DMS114 treated with DMSO at 0.1 percent for 48 hours (cell line): ENCODE data around the gene EMC6.

Experiments
- DNase-seq: peaks from one replicate; lab custom pipeline; 2025; ENCODE audit not compliant: unreplicated experiment; lab: John Stamatoyannopoulos, UW

The EMC6 gene

GRCh38 chr17:3655766-3656165 lies 12.8 kb upstream of the EMC6 start:
- no peak for DNase-seq

GRCh38 chr17:3656353-3656752 lies 12.3 kb upstream of the EMC6 start:
- DNase-seq, result no peak

GRCh38 chr17:3656755-3657587 lies 11.6 kb upstream of the EMC6 start:
- DNase-seq, result no peak

- DNase-seq, result no peak
Observed at GRCh38 chr17:3657588-3657869, 11.1 kb upstream of the EMC6 start.

- DNase-seq, result no peak
Observed at GRCh38 chr17:3657874-3658783, 10.5 kb upstream of the EMC6 start.

GRCh38 chr17:3658784-3659449 lies 9.7 kb upstream of the EMC6 start:
- DNase-seq, result no peak

GRCh38 chr17:3659541-3660111 lies 9.0 kb upstream of the EMC6 start:
- DNase-seq, result no peak

GRCh38 chr17:3660311-3660891 lies 8.2 kb upstream of the EMC6 start:
- no peak for DNase-seq

GRCh38 chr17:3663102-3664011 lies 5.3 kb upstream of the EMC6 start:
- no peak for DNase-seq

- no peak for DNase-seq
Observed at GRCh38 chr17:3665834-3666233, 2.8 kb upstream of the EMC6 start.

- DNase-seq, result no peak
Observed at GRCh38 chr17:3666516-3666915, 2.1 kb upstream of the EMC6 start.

- no peak for DNase-seq
Observed at GRCh38 chr17:3667366-3668278, 990 bp upstream of the EMC6 start.

GRCh38 chr17:3669085-3669347 lies 404 bp downstream of the EMC6 start:
- DNase-seq, result no peak

- DNase-seq, result no peak
Observed at GRCh38 chr17:3669548-3669947, 936 bp downstream of the EMC6 start.

- no peak for DNase-seq
Observed at GRCh38 chr17:3672571-3672970, 4.0 kb downstream of the EMC6 start.

- no peak for DNase-seq
Observed at GRCh38 chr17:3675886-3676285, 7.3 kb downstream of the EMC6 start.

- no peak for DNase-seq
Observed at GRCh38 chr17:3678095-3678820, 9.6 kb downstream of the EMC6 start.

GRCh38 chr17:3678821-3679530 lies 10.4 kb downstream of the EMC6 start:
- no peak for DNase-seq
